A549 (cell line): ENCODE measurements around the gene TNIK. TPM values are rescaled to one million over a fixed set of nuclear protein-coding genes. Genes with fewer than 3 reads are reported as not detected.

Experiments used
- ATAC-seq, 2 experiments: fragments of 200-7000 bp in 1 of 2; fragments of >200 bp in 1 of 2; cut with Nextera tagmentation in 1 of 2; cut with Tn5 transposase in 1 of 2; 3 replicates each; pipeline versions ENCODE4 v1.8.0 to v1.9.1; 2018 to 2020; ENCODE audit warnings: mild to moderate bottlenecking in 1 of 2, moderate library complexity in 1 of 2
- CTCF ChIA-PET: fragments of 300-600 bp; sonication (Branson Sonifier 250); formaldehyde crosslinking; extraction: SDS; loops from one replicate; lab custom pipeline; 2021; ENCODE audit warnings: antibody characterized with exemption, inconsistent platforms; lab: Yijun Ruan, JAX
- POLR2A ChIA-PET: fragments of 350-600 bp; formaldehyde crosslinking; extraction: SDS; loops from one replicate; lab custom pipeline; 2021; ENCODE audit warnings: antibody characterized with exemption, inconsistent platforms; lab: Yijun Ruan, JAX
- DNase-seq, 2 experiments: peaks; one replicate each; pipeline versions ENCODE4 v3.0.0 to v3.0.0-alpha.2; 2011 to 2016; ENCODE audit warnings: low read depth in 1 of 2, low spot score in 1 of 2
- FAIRE-seq: peaks from 2 replicates; lab custom pipeline; 2011; peaks lifted over from hg19 to GRCh38; lab: Jason Lieb, UNC
- H3K27ac ChIP-seq, 2 experiments: fragments of >200 bp; sonication (Bioruptor Twin); formaldehyde crosslinking; 3 replicates each; pipeline ENCODE4 v1.5.1; 2016 to 2017
- H3K4me1 ChIP-seq: fragments of >200 bp; sonication (Bioruptor Twin); formaldehyde crosslinking; 3 replicates; pipeline ENCODE4 v1.6.1; 2016
- H3K4me2 ChIP-seq: fragments of >200 bp; sonication (Bioruptor Twin); formaldehyde crosslinking; 3 replicates; pipeline ENCODE4 v1.6.1; 2016
- H3K4me3 ChIP-seq: fragments of >200 bp; sonication (Bioruptor Twin); formaldehyde crosslinking; 3 replicates; pipeline ENCODE4 v1.5.1; 2016
- H3K9me3 ChIP-seq: fragments of >200 bp; sonication (Bioruptor Twin); formaldehyde crosslinking; 3 replicates; pipeline ENCODE4 v1.6.1; 2016
- CEBPB ChIP-seq, 2 experiments: fragments of >200 bp in 1 of 2; sonication (Bioruptor Twin) in 1 of 2; formaldehyde crosslinking in 1 of 2; IDR thresholded peaks; 2 replicates each; pipeline ENCODE4 v1.6.1; 2012 to 2016
- EHMT2 ChIP-seq: fragments of 200-600 bp; sonication (generic); IDR thresholded peaks from 2 replicates; pipeline ENCODE4 v1.6.1; 2016; ENCODE audit warnings: antibody characterized with exemption, low read depth, mild to moderate bottlenecking, moderate library complexity
- ELK1 ChIP-seq: fragments of 150-350 bp; IDR thresholded peaks from 2 replicates; pipeline ENCODE4 v1.6.1; 2014; ENCODE audit warnings: low read depth, mild to moderate bottlenecking, low read length
- EP300 ChIP-seq, 2 experiments: fragments of >200 bp; sonication (Bioruptor Twin); formaldehyde crosslinking; IDR thresholded peaks; 2 replicates in 1 of 2; 3 replicates in 1 of 2; pipeline ENCODE4 v1.6.1; 2016 to 2017
- ESRRA ChIP-seq: fragments of 150-350 bp; IDR thresholded peaks from 2 replicates; pipeline ENCODE4 v1.6.1; 2014; ENCODE audit warnings: mild to moderate bottlenecking, low read length, borderline replicate concordance
- FOSB ChIP-seq: fragments of 250-450 bp; sonication (Bioruptor Pico); IDR thresholded peaks from 2 replicates; pipeline ENCODE4 v1.5.0; 2020; ENCODE audit warnings: mild to moderate bottlenecking, moderate library complexity
- FOSL2 ChIP-seq, 2 experiments: fragments of 450-650 bp in 1 of 2; fragments of >200 bp in 1 of 2; sonication (Bioruptor Twin) in 1 of 2; formaldehyde crosslinking; IDR thresholded peaks; 2 replicates each; pipeline versions ENCODE4 v1.5.0 to v1.6.1; 2016 to 2020; ENCODE audit warnings: mild to moderate bottlenecking in 1 of 2, moderate library complexity in 1 of 2
- HES2 ChIP-seq: fragments of >200 bp; sonication (Bioruptor Twin); formaldehyde crosslinking; IDR thresholded peaks from 2 replicates; pipeline ENCODE4 v1.6.1; 2016
- HMGXB4 ChIP-seq: fragments of 250-450 bp; sonication (Bioruptor Pico); IDR thresholded peaks from 2 replicates; pipeline ENCODE4 v1.5.0; 2021; ENCODE audit warnings: mild to moderate bottlenecking, moderate library complexity, borderline replicate concordance
- HOXA7 ChIP-seq: fragments of 250-450 bp; sonication (Bioruptor Pico); IDR thresholded peaks from 2 replicates; pipeline ENCODE4 v1.5.0; 2020; ENCODE audit warnings: mild to moderate bottlenecking, moderate library complexity
- JUN ChIP-seq, 2 experiments: fragments of >200 bp; sonication (Bioruptor Twin); formaldehyde crosslinking; IDR thresholded peaks; 2 replicates in 1 of 2; 3 replicates in 1 of 2; pipeline ENCODE4 v1.6.1; 2016 to 2017
- JUNB ChIP-seq: fragments of >200 bp; sonication (Bioruptor Twin); formaldehyde crosslinking; IDR thresholded peaks from 2 replicates; pipeline ENCODE4 v1.6.1; 2016
- MAZ ChIP-seq: fragments of 150-350 bp; IDR thresholded peaks from 2 replicates; pipeline ENCODE4 v1.6.1; 2014; ENCODE audit warnings: antibody characterized with exemption, low read depth, low read length, borderline replicate concordance
- MYC ChIP-seq: IDR thresholded peaks from 2 replicates; pipeline ENCODE4 v1.6.1; 2012; ENCODE audit warnings: mild to moderate bottlenecking, inconsistent platforms, low read length, improper control_type of control experiment, borderline replicate concordance
- PBX3 ChIP-seq: IDR thresholded peaks from 2 replicates; pipeline ENCODE4 v1.6.1; 2012
- PHF8 ChIP-seq: fragments of 200-600 bp; sonication (generic); IDR thresholded peaks from 2 replicates; pipeline ENCODE4 v1.6.1; 2016; ENCODE audit warnings: low read depth, mild to moderate bottlenecking, antibody characterized with exemption, moderate library complexity, borderline replicate concordance
- POLR2A ChIP-seq: IDR thresholded peaks from 2 replicates; pipeline ENCODE4 v1.6.1; 2012; ENCODE audit warnings: mild to moderate bottlenecking, low read length
- POLR2AphosphoS2 ChIP-seq: conservative IDR thresholded peaks from 2 replicates; pipeline ENCODE4 v1.6.1; 2012; ENCODE audit warnings: low read length, improper control_type of control experiment, inconsistent platforms
- RFX5 ChIP-seq: fragments of 450-650 bp; IDR thresholded peaks from 2 replicates; pipeline ENCODE4 v1.7.1; 2014; ENCODE audit warnings: antibody characterized with exemption, mild to moderate bottlenecking, moderate library complexity
- SMC3 ChIP-seq: fragments of >200 bp; sonication (Bioruptor Twin); formaldehyde crosslinking; IDR thresholded peaks from 3 replicates; pipeline ENCODE4 v1.6.1; 2018; ENCODE audit warnings: inconsistent platforms
- TFCP2L1 ChIP-seq: fragments of 250-450 bp; sonication (Bioruptor Pico); IDR thresholded peaks from 2 replicates; pipeline ENCODE4 v1.5.0; 2021; ENCODE audit warnings: mild to moderate bottlenecking
- ZC3H11A ChIP-seq: fragments of 450-650 bp; IDR thresholded peaks from 2 replicates; pipeline ENCODE4 v1.6.1; 2014; ENCODE audit warnings: antibody characterized with exemption, mild to moderate bottlenecking
- ZSCAN20 ChIP-seq: fragments of 250-450 bp; sonication (Bioruptor Pico); IDR thresholded peaks from 2 replicates; pipeline ENCODE4 v1.8.0; 2022; ENCODE audit warnings: mild to moderate bottlenecking, moderate library complexity
- WGBS: methylation state at CpG from one replicate; pipeline ENCODE4 v1.1.6; 2017; ENCODE audit errors: missing lambda C conversion rate; 5-methylcytosine and 5-hydroxymethylcytosine counted together
- polyA plus RNA-seq, 4 experiments: library from polyadenylated mRNA; depleted of rRNA in 3 of 4; stranded (reverse); fragments of >200 nt; fragmentation: RNase III in 1 of 4; extraction: RNeasy Plus Mini Kit Qiagen cat#74134 plus additional on column Dnase treatment in 1 of 4; gene quantifications; 2 replicates in 3 of 4; 3 replicates in 1 of 4; pipeline ENCODE4 v1.2.3, GENCODE V29; 2011 to 2017
- TF ChIP-seq, protein P1 (sequence below): fragments of 450-650 bp; IDR thresholded peaks from 2 replicates; pipeline ENCODE4 v1.6.1; 2014; ENCODE audit warnings: antibody characterized with exemption

The TNIK gene
- polyA plus RNA-seq, 2 of the 4 experiments (the other 2 are of a cell fraction): 1.6 to 1.8 TPM

DNA sequence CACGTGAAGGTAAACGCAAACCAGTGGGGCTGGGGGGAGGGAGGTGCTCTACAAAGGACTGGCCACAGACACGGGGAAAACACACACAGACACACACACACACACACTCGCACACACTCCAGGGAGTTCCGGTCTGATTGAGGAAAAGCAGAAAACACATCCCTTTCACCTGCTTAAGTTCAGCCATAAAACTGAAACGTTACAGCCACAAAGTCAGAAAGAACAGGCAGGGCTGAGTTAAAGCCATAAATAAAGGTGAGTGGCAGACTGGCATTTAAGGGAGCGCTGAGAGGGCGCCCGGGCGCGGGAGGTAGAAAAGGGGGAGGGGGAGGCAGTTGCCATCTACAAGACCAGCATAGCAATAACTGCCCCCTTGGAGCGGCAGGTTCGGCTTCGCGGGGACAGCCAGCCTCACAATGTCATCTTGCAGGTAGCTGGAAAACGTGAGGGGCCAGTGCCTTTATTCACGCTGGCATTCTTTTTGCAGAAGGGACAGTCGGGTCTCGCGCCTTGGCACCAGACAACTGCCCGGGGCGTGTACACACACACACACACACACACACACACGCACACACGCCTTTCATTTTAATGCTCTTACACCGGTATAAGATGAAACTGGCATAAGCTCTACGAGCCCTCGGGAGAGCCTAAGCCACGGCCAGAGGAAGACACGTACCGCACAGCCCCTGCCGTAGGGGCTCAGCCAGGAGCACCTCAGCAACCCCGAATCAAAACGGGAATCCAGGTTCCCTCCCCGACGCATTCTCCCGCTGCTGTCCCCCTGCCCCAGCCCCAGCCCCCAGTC lies 866 bp downstream of the TNIK start:
- Histone ChIP-seq H3K4me1 (0 out of 3 replicates have a peak, but pooled peaks cover 6% of the 10 kb centered on the region), H3K9me3 (no peaks in the 10 kb centered on the region), H3K4me3 (peak overlapping the region; percentile 87), H3K27ac (peak overlapping the region; percentile 67 to 83; a peak in 5 of 6 replicates), H3K4me2 (peak overlapping the region; percentile 74)
- no peak for TF ChIP-seq HES2
- no peak for TF ChIP-seq FOSL2 (IDR thresholded peaks at IDR 0.05)
- TF ChIP-seq FOSL2 (CRISPR knock-in tag; IDR thresholded peaks at IDR 0.05): no peak
- no peak for TF ChIP-seq EP300 (IDR thresholded peaks at IDR 0.05)
- no peak for TF ChIP-seq RFX5
- no peak for TF ChIP-seq PHF8
- no peak for TF ChIP-seq JUN (IDR thresholded peaks at IDR 0.05)
- 18% methylated on average over 24 of the region's 36 CpGs for WGBS
- ChIA-PET CTCF (interaction anchor here (0.6 to 1.2 kb wide), 2 partner anchors 96 to 284 kb away, joined by 3 read pairs; no protein-coding TSS in a partner anchor), POLR2A (interaction anchor here (1.0 kb wide), 1 partner anchor 65 kb away, joined by 3 read pairs; no protein-coding TSS in a partner anchor)
- DNase-seq (peak in 1 of 2 experiments; percentile 13), ATAC-seq (peak; percentile 42 to 64; a peak in 5 of 6 replicates), FAIRE-seq (no peak)

DNA sequence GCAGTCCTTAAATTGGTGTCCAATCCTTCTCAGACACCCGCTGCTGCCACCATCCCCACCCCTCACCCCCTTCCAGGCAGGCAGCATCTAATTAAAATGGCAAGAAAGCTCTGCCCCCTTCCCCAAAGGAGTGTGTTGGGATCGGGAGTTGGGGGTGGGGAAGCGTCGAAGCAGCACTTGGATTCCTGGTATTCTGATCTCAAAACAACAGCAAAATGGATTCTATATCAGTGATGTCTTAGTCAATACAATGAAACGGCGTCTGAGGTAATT lies 1.4 kb downstream of the TNIK start:
- ATAC-seq: no peak
- H3K4me3 ChIP-seq: no peak overlapping the region
- H3K4me1 ChIP-seq: 0 out of 3 replicates have a peak, but pooled peaks cover 6% of the 10 kb centered on the region
- DNase-seq: no peak
- TF ChIP-seq CEBPB (IDR thresholded peaks at IDR 0.05) (no peak), ESRRA (no peak), TFCP2L1 (CRISPR knock-in tag) (no peak), MYC (no peak), EHMT2 (no peak), FOSB (no peak), ELK1 (no peak), POLR2AphosphoS2 (no peak), ZC3H11A (no peak)
- TF ChIP-seq, all 56 proteins: peak for 0
- no peaks in the 10 kb centered on the region for H3K9me3 ChIP-seq
- 80% methylated on average over 6 of the region's 6 CpGs for WGBS
- POLR2A ChIA-PET: no interaction called here
- H3K4me2 ChIP-seq: peak overlapping the region; percentile 74
- no peak for FAIRE-seq
- CTCF ChIA-PET: interaction anchor here (1.2 kb wide), 1 partner anchor 284 kb away, joined by 3 read pairs; no protein-coding TSS in a partner anchor
- H3K27ac ChIP-seq: no peak overlapping the region; a peak in 1 of 6 replicates

DNA sequence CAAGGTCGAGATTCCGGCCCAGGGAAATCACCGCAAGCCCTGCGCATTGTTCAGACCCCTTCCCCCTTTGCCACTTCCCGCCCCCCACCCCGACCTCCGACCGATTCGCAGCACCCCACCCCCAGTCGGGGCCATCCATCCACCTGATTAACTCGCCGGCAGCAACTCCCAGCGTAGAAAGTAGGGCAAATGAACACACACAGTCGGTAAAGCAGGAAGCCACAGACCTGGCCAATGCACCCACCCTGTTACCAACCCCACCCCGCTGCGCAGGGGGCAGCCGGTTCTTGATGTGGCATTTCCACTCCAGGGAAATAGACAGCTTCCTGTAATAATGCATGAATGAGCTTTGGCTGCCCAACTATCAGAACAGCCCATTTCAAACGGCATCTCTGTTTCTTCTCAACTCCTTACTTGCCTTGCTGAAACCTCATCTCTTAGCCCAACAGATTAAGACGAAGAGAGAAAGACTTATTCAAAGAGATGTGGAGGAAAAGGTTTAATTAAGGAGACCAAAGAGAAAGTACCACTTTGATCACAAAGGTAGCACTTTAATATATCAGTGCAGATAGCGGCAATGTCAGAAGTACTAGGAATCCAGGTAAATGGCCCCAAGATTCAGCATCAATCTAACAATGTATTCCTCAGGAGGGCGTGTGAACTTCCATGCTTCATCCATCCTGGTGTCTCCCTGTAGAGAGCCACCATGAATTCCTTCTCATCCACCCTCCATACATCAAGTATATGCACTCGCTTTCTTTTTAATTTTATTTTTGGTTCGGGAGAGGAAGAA lies 1.9 kb downstream of the TNIK start:
- TF ChIP-seq MYC (no peak), JUNB (no peak), PBX3 (no peak), HOXA7 (no peak), ZSCAN20 (CRISPR knock-in tag) (no peak), POLR2A (no peak), HMGXB4 (CRISPR knock-in tag) (no peak), MAZ (no peak), SMC3 (no peak), PHF8 (no peak)
- TF ChIP-seq, protein P1, sequence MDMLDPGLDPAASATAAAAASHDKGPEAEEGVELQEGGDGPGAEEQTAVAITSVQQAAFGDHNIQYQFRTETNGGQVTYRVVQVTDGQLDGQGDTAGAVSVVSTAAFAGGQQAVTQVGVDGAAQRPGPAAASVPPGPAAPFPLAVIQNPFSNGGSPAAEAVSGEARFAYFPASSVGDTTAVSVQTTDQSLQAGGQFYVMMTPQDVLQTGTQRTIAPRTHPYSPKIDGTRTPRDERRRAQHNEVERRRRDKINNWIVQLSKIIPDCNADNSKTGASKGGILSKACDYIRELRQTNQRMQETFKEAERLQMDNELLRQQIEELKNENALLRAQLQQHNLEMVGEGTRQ: no peak
- no peak overlapping the region; the same call in 2 of the 3 replicates for H3K4me2 ChIP-seq
- H3K4me1 ChIP-seq: 0 out of 3 replicates have a peak, but pooled peaks cover 6% of the 10 kb centered on the region
- no peaks in the 10 kb centered on the region for H3K9me3 ChIP-seq
- ChIA-PET CTCF (no interaction called here), POLR2A (no interaction called here)
- ATAC-seq: no peak
- no peak overlapping the region for H3K4me3 ChIP-seq
- WGBS: 86% methylated on average over 14 of the region's 23 CpGs
- FAIRE-seq: no peak
- DNase-seq: no peak
- no peak overlapping the region for H3K27ac ChIP-seq
